Measurements from ENCODE around the gene IFITM10. TPM values are rescaled to one million over a fixed set of nuclear protein-coding genes. Genes with fewer than 3 reads are reported as not detected.
A peak's percentile ranks its signal among the peaks of the same experiment; 100 is the strongest.

IFITM10 gene
- total and polyA plus RNA-seq, 9 of the 15 experiments (the other 6 are each of a cell fraction or from before 2014, with no cell fraction given): 0.08 to 0.13 (median 0.09) TPM; not detected in 6

- TF ChIP-seq MLX (CRISPR knock-in tag; conservative IDR thresholded peaks at IDR 0.05) (no peak), ZNF696 (CRISPR knock-in tag; conservative IDR thresholded peaks at IDR 0.05) (no peak), LEF1 (IDR thresholded peaks at IDR 0.05) (no peak), SRSF3 (IDR thresholded peaks at IDR 0.05; ENCODE audit: insufficient read depth, low read length) (no peak), XRCC3 (IDR thresholded peaks at IDR 0.05) (no peak), SETDB1 (IDR thresholded peaks at IDR 0.05; ENCODE audit: low read length) (no peak), HOXB6 (CRISPR knock-in tag; IDR thresholded peaks at IDR 0.05; ENCODE audit: borderline replicate concordance) (no peak), HOMEZ (CRISPR knock-in tag; IDR thresholded peaks at IDR 0.05) (no peak), MLLT1 (IDR thresholded peaks at IDR 0.05) (peak in 1 of 2 experiments; percentile 73; a peak in 1 of 4 replicates), JUND (IDR thresholded peaks at IDR 0.05; ENCODE audit: borderline replicate concordance, low read depth, low read length) (peak; percentile 26; the same call in 1 of the 2 replicates), JUND (tag; IDR thresholded peaks at IDR 0.05; ENCODE audit: borderline replicate concordance, low read depth, low read length) (peak; percentile 46; the same call in 1 of the 3 replicates), ZNF184 (CRISPR knock-in tag; IDR thresholded peaks at IDR 0.05) (no peak), ZNF778 (CRISPR knock-in tag; IDR thresholded peaks at IDR 0.05) (no peak), MYC (IDR thresholded peaks at IDR 0.05; ENCODE audit: low read depth, low read length) (peak; percentile 44; the same call in 1 of the 2 replicates), MYC (CRISPR knock-in tag; IDR thresholded peaks at IDR 0.05; ENCODE audit: borderline replicate concordance, low read depth) (no peak), IRF2 (CRISPR knock-in tag; IDR thresholded peaks at IDR 0.05) (no peak), CUX1 (CRISPR knock-in tag; IDR thresholded peaks at IDR 0.05) (no peak), ESRRB (CRISPR knock-in tag; IDR thresholded peaks at IDR 0.05; ENCODE audit: borderline replicate concordance) (no peak)
Observed at GRCh38 chr11:1760351-1761109, 10.1 kb upstream of the IFITM10 start (continued).

Measured in K562 (cell line).